HCT116 (cell line): Measurements from ENCODE around the gene CFL1.

Source experiments
- EGR1 ChIP-seq: IDR thresholded peaks from 2 replicates; pipeline ENCODE4 v1.6.1; 2012; ENCODE audit warnings: low read depth
- EZH2 ChIP-seq: fragments of 200-600 bp; sonication (generic); IDR thresholded peaks from 2 replicates; pipeline ENCODE4 v1.6.1; 2017; ENCODE audit warnings: antibody characterized with exemption, mixed run types
- EZH2phosphoT487 ChIP-seq: fragments of 200-600 bp; IDR thresholded peaks from 2 replicates; pipeline ENCODE4 v1.6.1; 2018; ENCODE audit warnings: antibody characterized with exemption, borderline replicate concordance
- JUND ChIP-seq: IDR thresholded peaks from 2 replicates; pipeline ENCODE4 v1.6.1; 2012
- MAX ChIP-seq: IDR thresholded peaks from 2 replicates; pipeline ENCODE4 v1.6.1; 2012
- POLR2A ChIP-seq: IDR thresholded peaks from 2 replicates; pipeline ENCODE4 v1.7.0; 2011; ENCODE audit warnings: borderline replicate concordance; ENCODE audit not compliant: insufficient read depth, insufficient read length; ENCODE audit errors: extremely low read depth
- POLR2AphosphoS5 ChIP-seq: IDR thresholded peaks from 2 replicates; pipeline ENCODE4 v1.6.1; 2011; ENCODE audit warnings: mild to moderate bottlenecking, low read depth, low read length, moderate library complexity
- RAD21 ChIP-seq: IDR thresholded peaks from 2 replicates; pipeline ENCODE4 v1.6.1; 2012; ENCODE audit warnings: low read depth, mild to moderate bottlenecking
- SIN3A ChIP-seq: IDR thresholded peaks from 2 replicates; pipeline ENCODE4 v1.6.1; 2012; ENCODE audit warnings: low read depth
- SP1 ChIP-seq: IDR thresholded peaks from 2 replicates; pipeline ENCODE4 v1.6.1; 2012; ENCODE audit warnings: low read depth
- YY1 ChIP-seq: IDR thresholded peaks from 2 replicates; pipeline ENCODE4 v1.6.1; 2011; ENCODE audit warnings: low read length, low read depth, moderate library complexity, mild to moderate bottlenecking; ENCODE audit not compliant: insufficient replicate concordance; ENCODE audit errors: extremely low read depth
- TF ChIP-seq, protein P1 (sequence below), 3 experiments: fragments of 200-600 bp in 1 of 3; sonication (generic) in 1 of 3; IDR thresholded peaks in 2 of 3; conservative IDR thresholded peaks in 1 of 3; 2 replicates each; pipeline ENCODE4 v1.5.1; 2012 to 2017; ENCODE audit warnings: low read depth in 2 of 3, low read length in 2 of 3, antibody characterized with exemption in 1 of 3, borderline replicate concordance in 1 of 3, control low read depth in 1 of 3, mild to moderate bottlenecking in 1 of 3, mixed read lengths in 1 of 3, mixed run types in 1 of 3, moderate library complexity in 1 of 3; ENCODE audit not compliant: insufficient read depth in 1 of 3
- TF ChIP-seq, protein P2 (sequence below): IDR thresholded peaks from 2 replicates; pipeline ENCODE4 v1.6.1; 2012

- no peak for TF ChIP-seq EZH2phosphoT487
- no peak for TF ChIP-seq POLR2AphosphoS5
- TF ChIP-seq, protein P1, sequence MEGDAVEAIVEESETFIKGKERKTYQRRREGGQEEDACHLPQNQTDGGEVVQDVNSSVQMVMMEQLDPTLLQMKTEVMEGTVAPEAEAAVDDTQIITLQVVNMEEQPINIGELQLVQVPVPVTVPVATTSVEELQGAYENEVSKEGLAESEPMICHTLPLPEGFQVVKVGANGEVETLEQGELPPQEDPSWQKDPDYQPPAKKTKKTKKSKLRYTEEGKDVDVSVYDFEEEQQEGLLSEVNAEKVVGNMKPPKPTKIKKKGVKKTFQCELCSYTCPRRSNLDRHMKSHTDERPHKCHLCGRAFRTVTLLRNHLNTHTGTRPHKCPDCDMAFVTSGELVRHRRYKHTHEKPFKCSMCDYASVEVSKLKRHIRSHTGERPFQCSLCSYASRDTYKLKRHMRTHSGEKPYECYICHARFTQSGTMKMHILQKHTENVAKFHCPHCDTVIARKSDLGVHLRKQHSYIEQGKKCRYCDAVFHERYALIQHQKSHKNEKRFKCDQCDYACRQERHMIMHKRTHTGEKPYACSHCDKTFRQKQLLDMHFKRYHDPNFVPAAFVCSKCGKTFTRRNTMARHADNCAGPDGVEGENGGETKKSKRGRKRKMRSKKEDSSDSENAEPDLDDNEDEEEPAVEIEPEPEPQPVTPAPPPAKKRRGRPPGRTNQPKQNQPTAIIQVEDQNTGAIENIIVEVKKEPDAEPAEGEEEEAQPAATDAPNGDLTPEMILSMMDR (IDR thresholded peaks at IDR 0.05 in 2 of 3, conservative IDR thresholded peaks at IDR 0.05 in 1 of 3; ENCODE audit: borderline replicate concordance in 1 of 3, insufficient read depth in 1 of 3, low read depth in 2 of 3, low read length in 2 of 3) = no peak
- TF ChIP-seq YY1 = no peak
- TF ChIP-seq, protein P2, sequence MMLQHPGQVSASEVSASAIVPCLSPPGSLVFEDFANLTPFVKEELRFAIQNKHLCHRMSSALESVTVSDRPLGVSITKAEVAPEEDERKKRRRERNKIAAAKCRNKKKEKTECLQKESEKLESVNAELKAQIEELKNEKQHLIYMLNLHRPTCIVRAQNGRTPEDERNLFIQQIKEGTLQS = no peak
- no peak for TF ChIP-seq SIN3A
- no peak for TF ChIP-seq POLR2A
- no peak for TF ChIP-seq JUND
- TF ChIP-seq EGR1 = no peak
- TF ChIP-seq MAX = no peak
- TF ChIP-seq EZH2 = no peak
- no peak for TF ChIP-seq RAD21
- no peak for TF ChIP-seq SP1
Observed at GRCh38 chr11:65886826-65887722, 29.1 kb upstream of the CFL1 start.
